Transverse colon (tissue), 4 donors: Measurements from ENCODE around the gene NPR1. TPM values are rescaled to one million over a fixed set of nuclear protein-coding genes. Genes with fewer than 3 reads are reported as not detected.

Experiments used
- DNase-seq: peaks from one replicate; pipeline ENCODE4 v3.0.0-alpha.2; 2019
- H3K27ac ChIP-seq, 4 donors: fragments of 200-600 bp; sonication (generic); 2 replicates each; pipeline ENCODE4 v1.5.1; 2016 to 2018; ENCODE audit warnings: inconsistent platforms in 4 of 4
- H3K27me3 ChIP-seq: fragments of 200-600 bp; sonication (generic); 2 replicates; pipeline ENCODE4 v1.5.1; 2017; ENCODE audit warnings: inconsistent platforms
- H3K36me3 ChIP-seq, 4 donors: fragments of 200-600 bp; sonication (generic); 2 replicates each; pipeline ENCODE4 v1.5.1; 2017 to 2019; ENCODE audit warnings: inconsistent platforms in 4 of 4
- H3K4me1 ChIP-seq, 4 donors: fragments of 200-600 bp; sonication (generic); 2 replicates each; pipeline ENCODE4 v1.5.1; 2017 to 2020; ENCODE audit warnings: inconsistent platforms in 4 of 4
- H3K4me3 ChIP-seq, 4 donors: fragments of 200-600 bp; sonication (generic); 1 replicate in 1 of 4; 2 replicates in 3 of 4; pipeline versions ENCODE4 v1.5.1 to v1.6.1; 2017 to 2019; ENCODE audit warnings: inconsistent platforms in 4 of 4
- H3K9me3 ChIP-seq, 2 donors: fragments of 200-600 bp; sonication (generic); 2 replicates each; pipeline ENCODE4 v1.5.1; 2017 to 2019; ENCODE audit warnings: inconsistent platforms in 2 of 2
- EP300 ChIP-seq: sonication (generic); formaldehyde crosslinking; IDR thresholded peaks from one replicate; pipeline ENCODE4 v1.6.1; 2017; ENCODE audit warnings: antibody characterized with exemption, low read depth
- POLR2A ChIP-seq: fragments of 450-650 bp; IDR thresholded peaks from one replicate; pipeline ENCODE4 v1.6.1; 2016; ENCODE audit warnings: antibody characterized with exemption, mild to moderate bottlenecking, moderate library complexity
- POLR2AphosphoS5 ChIP-seq, 3 donors: sonication (generic); formaldehyde crosslinking; IDR thresholded peaks; one replicate each; pipeline ENCODE4 v1.6.1; 2016; ENCODE audit warnings: antibody characterized with exemption in 3 of 3
- WGBS, 2 donors: methylation state at CpG; one replicate each; pipeline ENCODE4 v1.1.5; 2018; ENCODE audit warnings: low coverage in 1 of 2; 5-methylcytosine and 5-hydroxymethylcytosine counted together
- in situ Hi-C, 4 donors: fragments of 200-750 bp; cut with MboI; loops; one replicate each; pipeline versions ENCODE4 v1.15.0 to v1.15.1; 2017; ENCODE audit warnings: low sequenced_read_pairs in 3 of 4, low pct_ligation_motif_present in 1 of 4, low pct_unique_long_range_greater_than_20kb in 1 of 4
- intact Hi-C: fragments of 100-400 bp; cut with DNase I; formaldehyde crosslinking; loops from one replicate; pipeline ENCODE4 v1.15.1; 2023; ENCODE audit warnings: low total_unique reads
- total RNA-seq, 4 donors: library from RNA; depleted of rRNA; stranded (reverse); fragments of >200 nt; gene quantifications; one replicate each; pipeline ENCODE4 v1.1.0, GENCODE V29; 2016
- TF ChIP-seq, protein P1 (sequence below), 5 experiments: fragments of 200-600 bp in 3 of 5; fragments of 450-650 bp in 2 of 5; sonication (generic) in 3 of 5; IDR thresholded peaks; 1 replicate in 2 of 5; 2 replicates in 3 of 5; pipeline ENCODE4 v1.5.1; 2016 to 2017; ENCODE audit warnings: antibody characterized with exemption in 5 of 5, inconsistent platforms in 3 of 5, mild to moderate bottlenecking in 2 of 5, moderate library complexity in 1 of 5

Gene NPR1
- total RNA-seq, 4 donors from 2014 or later = 9.8 to 25.1 (median 13.4) TPM

DNA sequence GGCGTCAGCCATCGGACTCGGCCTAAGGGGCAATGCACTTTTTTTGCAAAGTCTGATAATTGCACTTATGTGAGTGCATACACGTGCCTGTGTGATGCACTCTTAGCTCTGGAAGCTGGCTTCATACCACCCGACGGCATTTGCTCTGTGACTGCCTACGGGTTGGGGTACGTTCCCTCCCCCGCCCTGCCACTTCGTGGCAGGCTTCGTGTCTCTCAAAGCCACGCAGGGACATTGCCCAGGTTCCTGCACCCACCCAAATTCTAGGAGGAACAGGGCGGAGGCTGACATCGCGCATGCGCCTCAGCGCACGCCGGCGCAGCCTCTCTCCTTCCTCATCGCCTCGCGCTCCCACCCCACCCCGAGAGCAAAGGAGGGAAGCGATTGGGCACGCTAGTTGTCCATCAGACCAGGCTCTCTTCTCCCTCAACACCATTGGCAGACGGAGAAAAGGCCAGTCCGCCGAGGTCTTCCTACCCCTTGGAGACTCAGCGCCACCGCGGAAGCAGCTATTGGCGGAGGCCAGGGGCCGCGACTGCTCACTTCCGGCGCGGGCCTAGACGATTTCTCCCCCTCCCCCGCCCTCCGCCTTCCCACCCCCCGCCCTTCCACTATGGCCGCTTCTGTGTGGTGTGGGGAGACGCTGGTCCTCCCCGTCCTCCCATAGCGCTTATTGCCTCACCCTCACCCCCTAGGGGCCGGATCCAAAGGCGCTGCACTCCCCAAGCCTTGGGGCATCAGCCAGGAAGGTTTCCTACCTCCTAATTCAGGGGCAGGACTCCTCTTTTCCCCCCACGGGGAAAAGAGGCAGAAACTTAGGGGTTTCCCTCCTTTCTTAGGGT, 49.2 kb downstream of the NPR1 start, which contains the start of gene INTS3:
Gene INTS3, plus strand, starts transcription at position 588 of the 842 bp plus-strand sequence. CDS start 585 bp downstream, outside the sequence.
- Histone ChIP-seq H3K36me3 (no peaks in the 10 kb centered on the region), H3K27ac (peak within 1 kb of the TSS; percentile 89 to 100 (median 98)), H3K4me1 (peaks cover 3 to 26% (median 5%) of the 10 kb centered on the region in 4 donors), H3K9me3 (no peaks in the 10 kb centered on the region), H3K4me3 (peak within 1 kb of the TSS; percentile 53 to 100 (median 82)), H3K27me3 (no peaks in the 10 kb centered on the region)
- in situ Hi-C loops (loop anchor here in 1 of 4 donors (25.0 kb wide), 1 partner anchor 215 kb away; no protein-coding TSS in a partner anchor), intact Hi-C loops (no loop called here)
- WGBS, 2 donors = 1% methylated on average over 43 of the region's 49 CpGs; no CpG with 5 or more reads in 1 of the 2 donors
- peak; percentile 100 for DNase-seq
- TF ChIP-seq POLR2AphosphoS5 (IDR thresholded peaks at IDR 0.05) (peak; percentile 67 to 78 (median 78)), EP300 (no peak), POLR2A (peak; percentile 70)
- TF ChIP-seq, protein P1, sequence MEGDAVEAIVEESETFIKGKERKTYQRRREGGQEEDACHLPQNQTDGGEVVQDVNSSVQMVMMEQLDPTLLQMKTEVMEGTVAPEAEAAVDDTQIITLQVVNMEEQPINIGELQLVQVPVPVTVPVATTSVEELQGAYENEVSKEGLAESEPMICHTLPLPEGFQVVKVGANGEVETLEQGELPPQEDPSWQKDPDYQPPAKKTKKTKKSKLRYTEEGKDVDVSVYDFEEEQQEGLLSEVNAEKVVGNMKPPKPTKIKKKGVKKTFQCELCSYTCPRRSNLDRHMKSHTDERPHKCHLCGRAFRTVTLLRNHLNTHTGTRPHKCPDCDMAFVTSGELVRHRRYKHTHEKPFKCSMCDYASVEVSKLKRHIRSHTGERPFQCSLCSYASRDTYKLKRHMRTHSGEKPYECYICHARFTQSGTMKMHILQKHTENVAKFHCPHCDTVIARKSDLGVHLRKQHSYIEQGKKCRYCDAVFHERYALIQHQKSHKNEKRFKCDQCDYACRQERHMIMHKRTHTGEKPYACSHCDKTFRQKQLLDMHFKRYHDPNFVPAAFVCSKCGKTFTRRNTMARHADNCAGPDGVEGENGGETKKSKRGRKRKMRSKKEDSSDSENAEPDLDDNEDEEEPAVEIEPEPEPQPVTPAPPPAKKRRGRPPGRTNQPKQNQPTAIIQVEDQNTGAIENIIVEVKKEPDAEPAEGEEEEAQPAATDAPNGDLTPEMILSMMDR (IDR thresholded peaks at IDR 0.05) = peak in 2 of 5 experiments; percentile 18 to 19

DNA sequence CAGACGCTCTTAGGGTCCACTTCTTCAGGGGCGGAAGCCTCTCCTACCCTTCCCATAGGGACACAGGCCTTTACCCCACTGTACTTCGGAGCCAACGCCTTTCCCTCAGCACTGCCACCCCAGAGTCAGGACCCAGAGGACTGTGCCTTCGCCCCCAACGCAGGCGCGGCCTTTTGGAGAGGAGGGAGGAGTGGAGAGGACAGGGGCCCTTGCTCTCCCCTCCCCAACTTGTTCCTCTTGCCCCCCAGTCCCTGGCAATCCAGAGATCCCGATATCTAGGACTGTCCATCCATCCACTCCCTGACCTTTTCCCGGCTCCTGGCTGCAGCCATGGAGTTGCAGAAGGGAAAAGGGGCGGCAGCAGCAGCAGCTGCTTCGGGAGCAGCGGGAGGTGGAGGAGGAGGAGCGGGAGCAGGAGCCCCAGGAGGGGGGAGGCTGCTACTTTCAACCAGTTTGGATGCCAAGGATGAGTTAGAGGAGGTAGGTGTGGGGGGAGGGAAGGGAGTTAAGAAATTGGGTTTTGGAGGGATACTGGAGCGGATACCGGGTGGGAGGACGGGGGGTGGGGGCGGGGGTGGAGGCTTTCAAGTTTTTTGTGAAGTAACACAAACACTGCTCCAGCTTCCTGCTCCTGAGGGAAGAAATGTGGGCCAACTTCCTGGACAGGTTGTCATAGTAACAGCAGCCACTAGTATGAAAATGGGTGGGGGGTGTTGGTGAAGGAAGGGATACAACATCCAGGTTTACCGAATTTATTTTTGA, 50.0 kb downstream of the NPR1 start:
- Histone ChIP-seq H3K4me3 (peak overlapping the region; percentile 53 to 100 (median 82)), H3K4me1 (peaks cover 3 to 26% (median 5%) of the 10 kb centered on the region in 4 donors), H3K36me3 (no peaks in the 10 kb centered on the region), H3K27me3 (no peaks in the 10 kb centered on the region), H3K9me3 (no peaks in the 10 kb centered on the region), H3K27ac (peak overlapping the region; percentile 89 to 100 (median 98))
- intact Hi-C loops (no loop called here), in situ Hi-C loops (loop anchor here in 1 of 4 donors (25.0 kb wide), 1 partner anchor 216 kb away; no protein-coding TSS in a partner anchor)
- 1 to 2% methylated on average over 5 to 19 of the region's 19 CpGs for WGBS, 2 donors
- DNase-seq = peak; percentile 41
- TF ChIP-seq POLR2A (no peak), POLR2AphosphoS5 (IDR thresholded peaks at IDR 0.05) (peak in 1 of 3 donors; percentile 7)

DNA sequence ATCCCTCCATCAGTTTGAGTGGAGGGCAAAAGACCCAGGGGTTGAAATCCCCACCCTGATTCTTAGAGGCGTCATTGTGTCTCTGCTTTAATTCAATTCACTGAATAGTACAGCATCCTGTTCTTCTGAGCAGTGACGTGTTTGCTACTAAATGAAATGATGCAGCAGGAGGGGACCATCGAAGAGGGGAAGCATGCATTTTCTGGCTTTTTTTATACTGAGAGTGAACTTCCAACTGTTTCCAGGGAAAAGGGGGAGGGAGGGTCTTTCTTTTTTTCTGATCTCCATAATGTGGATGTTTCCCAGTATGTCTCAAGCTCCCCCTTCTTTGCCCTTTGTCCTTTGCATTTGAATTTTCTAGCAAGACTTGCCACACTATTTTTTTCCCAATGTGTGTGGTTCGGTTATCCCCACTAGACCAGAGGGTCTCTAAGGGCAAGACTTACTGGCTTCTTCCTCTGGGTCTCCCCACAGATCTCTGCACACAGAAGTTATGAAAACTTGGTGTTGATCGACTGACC, 52.0 kb downstream of the NPR1 start:
- in situ Hi-C loops = loop anchor here in 1 of 4 donors (25.0 kb wide), 1 partner anchor 218 kb away; no protein-coding TSS in a partner anchor
- Histone ChIP-seq H3K9me3 (no peaks in the 10 kb centered on the region), H3K27me3 (no peaks in the 10 kb centered on the region), H3K4me1 (peaks cover 3 to 38% (median 8%) of the 10 kb centered on the region in 4 donors), H3K27ac (no peak overlapping the region), H3K4me3 (no peak overlapping the region), H3K36me3 (no peaks in the 10 kb centered on the region)
- no peak for DNase-seq
- intact Hi-C loops = no loop called here
- TF ChIP-seq, protein P1 (IDR thresholded peaks at IDR 0.05) = no peak
- TF ChIP-seq EP300 = no peak
- no peak for TF ChIP-seq POLR2AphosphoS5 (IDR thresholded peaks at IDR 0.05)
- no peak for TF ChIP-seq POLR2A
- WGBS, 2 donors = 57% methylated on average over 5 of the region's 5 CpGs; no CpG with 5 or more reads in 1 of the 2 donors

DNA sequence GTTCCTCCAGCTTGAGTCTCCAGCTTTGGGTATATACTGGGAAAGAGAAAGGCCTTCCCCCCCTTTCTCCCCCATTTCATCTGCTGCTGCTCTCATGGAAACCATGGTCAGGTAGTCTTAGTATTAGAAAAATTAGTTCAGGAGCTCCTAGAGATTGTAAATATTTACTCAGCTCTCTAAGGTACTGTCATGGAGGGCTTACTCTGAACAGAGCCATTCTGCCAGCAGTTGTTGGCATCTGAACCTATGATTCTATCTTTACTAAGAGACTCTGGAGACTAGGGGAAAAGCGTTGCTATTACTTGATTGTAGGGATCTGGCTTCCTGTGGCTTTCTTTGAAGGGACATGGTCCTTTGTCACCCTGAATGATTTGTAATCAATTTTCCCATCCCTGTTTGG, 55.5 kb downstream of the NPR1 start:
- Histone ChIP-seq H3K4me1 (peaks cover 0 to 31% (median 7%) of the 10 kb centered on the region in 4 donors), H3K36me3 (no peaks in the 10 kb centered on the region), H3K4me3 (no peak overlapping the region), H3K27ac (no peak overlapping the region), H3K9me3 (no peaks in the 10 kb centered on the region), H3K27me3 (no peaks in the 10 kb centered on the region)
- intact Hi-C loops (no loop called here), in situ Hi-C loops (loop anchor here in 1 of 4 donors (25.0 kb wide), 1 partner anchor 222 kb away; no protein-coding TSS in a partner anchor)
- no peak for TF ChIP-seq POLR2A
- TF ChIP-seq, protein P1 (IDR thresholded peaks at IDR 0.05) = no peak
- no peak for TF ChIP-seq POLR2AphosphoS5 (IDR thresholded peaks at IDR 0.05)
- TF ChIP-seq EP300 = no peak
- no peak for DNase-seq
- 65% methylated on average over 1 of the region's 1 CpG; no CpG with 5 or more reads in 1 of the 2 donors for WGBS, 2 donors
